ENCODE measurements around the gene CHRNA3. TPM values are rescaled to one million over a fixed set of nuclear protein-coding genes. Genes with fewer than 3 reads are reported as not detected.

Gene CHRNA3
- total RNA-seq, 4 donors from 2014 or later: 0.70 to 1.9 (median 1.6) TPM; not detected in 1

- Histone ChIP-seq H3K36me3 (no peaks in the 10 kb centered on the region), H3K27ac (no peak overlapping the region), H3K9me3 (no peaks in the 10 kb centered on the region), H3K4me1 (peaks cover 10% of the 10 kb centered on the region), H3K27me3 (peaks cover 46% of the 10 kb centered on the region), H3K4me3 (no peak overlapping the region)
- 74% methylated on average over 6 of the region's 6 CpGs for WGBS
- peak in 1 of 2 donors; percentile 61 for DNase-seq (ENCODE audit: low spot score in 2 of 2)
- no peak for TF ChIP-seq POLR2A (IDR thresholded peaks at IDR 0.05)
- TF ChIP-seq EP300 (IDR thresholded peaks at IDR 0.05): no peak
- TF ChIP-seq POLR2AphosphoS5 (IDR thresholded peaks at IDR 0.05): no peak
- no peak for TF ChIP-seq CTCF (IDR thresholded peaks at IDR 0.05)
Measured at GRCh38 chr15:78626381-78626995, 5.7 kb upstream of the CHRNA3 start.

GRCh38 chr15:78625606-78626280 is 4.9 kb upstream of the CHRNA3 start:
- H3K36me3 ChIP-seq: no peaks in the 10 kb centered on the region
- H3K27me3 ChIP-seq: peaks cover 54% of the 10 kb centered on the region
- 52% methylated on average over 11 of the region's 12 CpGs for WGBS
- TF ChIP-seq CTCF (IDR thresholded peaks at IDR 0.05): no peak
- TF ChIP-seq POLR2AphosphoS5 (IDR thresholded peaks at IDR 0.05): no peak
- no peak for TF ChIP-seq EP300 (IDR thresholded peaks at IDR 0.05)
- TF ChIP-seq POLR2A (IDR thresholded peaks at IDR 0.05): no peak
- peak in 1 of 2 donors; percentile 71 for DNase-seq (ENCODE audit: low spot score in 2 of 2)
- no peak overlapping the region for H3K4me3 ChIP-seq
- H3K4me1 ChIP-seq: peaks cover 15% of the 10 kb centered on the region
- no peak overlapping the region for H3K27ac ChIP-seq
- no peaks in the 10 kb centered on the region for H3K9me3 ChIP-seq

GRCh38 chr15:78624651-78625590 is 4.1 kb upstream of the CHRNA3 start:
- DNase-seq (ENCODE audit: low spot score in 2 of 2): peak in 1 of 2 donors; percentile 60
- Histone ChIP-seq H3K9me3 (no peaks in the 10 kb centered on the region), H3K36me3 (no peaks in the 10 kb centered on the region), H3K4me3 (no peak overlapping the region), H3K27ac (no peak overlapping the region), H3K4me1 (peaks cover 23% of the 10 kb centered on the region), H3K27me3 (peaks cover 62% of the 10 kb centered on the region)
- TF ChIP-seq CTCF (IDR thresholded peaks at IDR 0.05): no peak
- TF ChIP-seq POLR2AphosphoS5 (IDR thresholded peaks at IDR 0.05): no peak
- no peak for TF ChIP-seq POLR2A (IDR thresholded peaks at IDR 0.05)
- no peak for TF ChIP-seq EP300 (IDR thresholded peaks at IDR 0.05)
- WGBS: 86% methylated on average over 14 of the region's 17 CpGs

GRCh38 chr15:78623786-78624497 is 3.1 kb upstream of the CHRNA3 start:
- no peak overlapping the region for H3K4me3 ChIP-seq
- TF ChIP-seq CTCF (IDR thresholded peaks at IDR 0.05) (no peak), POLR2AphosphoS5 (IDR thresholded peaks at IDR 0.05) (no peak), EP300 (IDR thresholded peaks at IDR 0.05) (no peak), POLR2A (IDR thresholded peaks at IDR 0.05) (no peak)
- peaks cover 24% of the 10 kb centered on the region for H3K4me1 ChIP-seq
- no peaks in the 10 kb centered on the region for H3K9me3 ChIP-seq
- DNase-seq (ENCODE audit: low spot score in 2 of 2): peak in 1 of 2 donors; percentile 55
- H3K36me3 ChIP-seq: no peaks in the 10 kb centered on the region
- 95% methylated on average over 7 of the region's 7 CpGs for WGBS
- H3K27me3 ChIP-seq: peaks cover 62% of the 10 kb centered on the region
- no peak overlapping the region for H3K27ac ChIP-seq

Data from suprapubic skin (tissue), 4 donors.